ENCODE data around the gene F10.

DNA sequence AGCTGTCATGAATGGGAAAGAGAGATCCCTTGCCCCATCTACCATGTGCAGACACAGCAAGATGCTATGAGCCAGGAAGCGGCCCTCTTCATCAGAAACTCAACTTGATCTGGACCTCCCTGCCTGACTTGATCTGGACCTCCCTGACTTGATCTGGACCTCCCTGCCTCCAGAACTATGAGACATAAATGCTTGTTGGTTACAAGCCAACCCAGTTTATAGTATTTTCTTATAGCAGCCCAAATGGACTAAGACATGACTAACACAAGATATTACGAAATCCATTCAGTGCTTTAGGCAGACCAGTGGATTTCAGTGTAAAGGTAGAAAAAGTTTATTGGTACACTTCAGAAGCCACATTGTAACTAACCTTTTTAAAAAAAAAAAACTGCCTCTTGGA lies 70.3 kb downstream of the F10 start:
- no peak for TF ChIP-seq CXXC5 (CRISPR knock-in tag; IDR thresholded peaks at IDR 0.05)
- no peak for TF ChIP-seq KDM1A (IDR thresholded peaks at IDR 0.05)
- no peak for TF ChIP-seq RFX5 (IDR thresholded peaks at IDR 0.05; ENCODE audit: low read depth, low read length)
- TF ChIP-seq, protein P1, sequence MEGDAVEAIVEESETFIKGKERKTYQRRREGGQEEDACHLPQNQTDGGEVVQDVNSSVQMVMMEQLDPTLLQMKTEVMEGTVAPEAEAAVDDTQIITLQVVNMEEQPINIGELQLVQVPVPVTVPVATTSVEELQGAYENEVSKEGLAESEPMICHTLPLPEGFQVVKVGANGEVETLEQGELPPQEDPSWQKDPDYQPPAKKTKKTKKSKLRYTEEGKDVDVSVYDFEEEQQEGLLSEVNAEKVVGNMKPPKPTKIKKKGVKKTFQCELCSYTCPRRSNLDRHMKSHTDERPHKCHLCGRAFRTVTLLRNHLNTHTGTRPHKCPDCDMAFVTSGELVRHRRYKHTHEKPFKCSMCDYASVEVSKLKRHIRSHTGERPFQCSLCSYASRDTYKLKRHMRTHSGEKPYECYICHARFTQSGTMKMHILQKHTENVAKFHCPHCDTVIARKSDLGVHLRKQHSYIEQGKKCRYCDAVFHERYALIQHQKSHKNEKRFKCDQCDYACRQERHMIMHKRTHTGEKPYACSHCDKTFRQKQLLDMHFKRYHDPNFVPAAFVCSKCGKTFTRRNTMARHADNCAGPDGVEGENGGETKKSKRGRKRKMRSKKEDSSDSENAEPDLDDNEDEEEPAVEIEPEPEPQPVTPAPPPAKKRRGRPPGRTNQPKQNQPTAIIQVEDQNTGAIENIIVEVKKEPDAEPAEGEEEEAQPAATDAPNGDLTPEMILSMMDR (IDR thresholded peaks at IDR 0.05 in 2 of 3, conservative IDR thresholded peaks at IDR 0.05 in 1 of 3; ENCODE audit: insufficient read depth in 2 of 3, low read depth in 1 of 3, low read length in 3 of 3), result no peak
- no peak for TF ChIP-seq RBM39 (optimal IDR thresholded peaks at IDR 0.05; ENCODE audit: low read depth, low read length)

All from K562 (cell line).